ENCODE results near the gene CUEDC1. TPM values are rescaled to one million over a fixed set of nuclear protein-coding genes. Genes with fewer than 3 reads are reported as not detected.
"Not testable (repeated sequence)": the region's sequence is repeated elsewhere in the genome, so short reads cannot be mapped to it uniquely, and the experiment has no call there.

Gene CUEDC1
- polyA plus RNA-seq, 4 donors: 1.6 to 14.9 (median 6.1) TPM

- no peak for FAIRE-seq
- Histone ChIP-seq H3K9me3 (ENCODE audit: control insufficient read depth in 2 of 2, insufficient read depth in 1 of 2, low read depth in 1 of 2, low read length in 1 of 2) (no peaks in the 10 kb centered on the region), H3K4me3 (ENCODE audit: low read depth in 1 of 3, low read length in 3 of 3) (no peak overlapping the region), H3K36me3 (ENCODE audit: control insufficient read depth in 3 of 3, insufficient read depth in 2 of 3, low read depth in 1 of 3, low read length in 3 of 3) (peaks cover 7 to 31% (median 13%) of the 10 kb centered on the region in 3 donors), H3K27ac (ENCODE audit: low read depth in 1 of 3, low read length in 2 of 3) (no peak overlapping the region), H3K4me1 (ENCODE audit: control insufficient read depth in 3 of 3, insufficient read depth in 2 of 3, low read depth in 1 of 3, low read length in 2 of 3) (peaks cover 6 to 15% (median 6%) of the 10 kb centered on the region in 3 donors), H3K27me3 (ENCODE audit: control insufficient read depth in 3 of 3, insufficient read depth in 3 of 3, low read length in 3 of 3) (no peaks in the 10 kb centered on the region)
- WGBS, 3 donors: 88 to 91% (median 91%) methylated on average over 4 of the region's 4 CpGs
- no peak for DNase-seq
Measured at GRCh38 chr17:57980522-57980921, 25.3 kb upstream of the CUEDC1 start.

DNA sequence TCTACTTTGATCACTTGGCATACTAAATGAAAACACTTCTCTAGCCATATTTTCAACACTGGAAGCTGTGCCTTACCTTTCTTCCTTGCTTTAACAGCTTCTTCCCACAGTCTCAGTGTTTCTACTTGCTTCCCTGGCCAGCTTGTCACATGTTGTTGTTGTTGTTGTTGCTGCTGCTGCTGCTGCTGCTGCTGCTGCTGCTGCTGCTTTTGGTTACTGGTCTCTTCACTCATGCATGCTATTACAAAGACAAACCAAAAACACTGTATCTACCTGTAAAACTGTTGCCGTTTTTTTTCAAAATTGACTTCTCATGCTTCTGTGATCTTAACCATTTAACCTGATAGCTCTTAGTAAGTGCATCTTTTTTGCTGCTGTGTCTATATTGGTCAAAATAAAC is 23.9 kb upstream of the CUEDC1 start:
- H3K36me3 ChIP-seq (ENCODE audit: control insufficient read depth in 3 of 3, insufficient read depth in 2 of 3, low read depth in 1 of 3, low read length in 3 of 3): peaks cover 11 to 38% (median 21%) of the 10 kb centered on the region in 3 donors
- 74 to 81% (median 79%) methylated on average over 1 of the region's 1 CpG for WGBS, 3 donors
- H3K4me1 ChIP-seq (ENCODE audit: control insufficient read depth in 3 of 3, insufficient read depth in 2 of 3, low read depth in 1 of 3, low read length in 2 of 3): peaks cover 1 to 8% (median 6%) of the 10 kb centered on the region in 3 donors
- no peaks in the 10 kb centered on the region for H3K27me3 ChIP-seq (ENCODE audit: control insufficient read depth in 3 of 3, insufficient read depth in 3 of 3, low read length in 3 of 3)
- no peak for FAIRE-seq
- no peak for DNase-seq
- no peaks in the 10 kb centered on the region for H3K9me3 ChIP-seq (ENCODE audit: control insufficient read depth in 2 of 2, insufficient read depth in 1 of 2, low read depth in 1 of 2, low read length in 1 of 2)
- no peak overlapping the region for H3K27ac ChIP-seq (ENCODE audit: low read depth in 1 of 3, low read length in 2 of 3)
- no peak overlapping the region for H3K4me3 ChIP-seq (ENCODE audit: low read depth in 1 of 3, low read length in 3 of 3)

GRCh38 chr17:57976594-57976993 is 21.4 kb upstream of the CUEDC1 start:
- Histone ChIP-seq H3K4me3 (ENCODE audit: low read depth in 1 of 3, low read length in 3 of 3) (no peak overlapping the region), H3K36me3 (ENCODE audit: control insufficient read depth in 3 of 3, insufficient read depth in 2 of 3, low read depth in 1 of 3, low read length in 3 of 3) (peaks cover 8 to 39% (median 26%) of the 10 kb centered on the region in 3 donors), H3K27me3 (ENCODE audit: control insufficient read depth in 3 of 3, insufficient read depth in 3 of 3, low read length in 3 of 3) (no peaks in the 10 kb centered on the region), H3K4me1 (ENCODE audit: control insufficient read depth in 3 of 3, insufficient read depth in 2 of 3, low read depth in 1 of 3, low read length in 2 of 3) (peaks cover 0 to 8% (median 0%) of the 10 kb centered on the region in 3 donors), H3K9me3 (ENCODE audit: control insufficient read depth in 2 of 2, insufficient read depth in 1 of 2, low read depth in 1 of 2, low read length in 1 of 2) (no peaks in the 10 kb centered on the region), H3K27ac (ENCODE audit: low read depth in 1 of 3, low read length in 2 of 3) (no peak overlapping the region)
- FAIRE-seq: no peak
- no peak for DNase-seq
- WGBS, 3 donors: 85 to 92% (median 91%) methylated on average over 3 of the region's 3 CpGs

DNA sequence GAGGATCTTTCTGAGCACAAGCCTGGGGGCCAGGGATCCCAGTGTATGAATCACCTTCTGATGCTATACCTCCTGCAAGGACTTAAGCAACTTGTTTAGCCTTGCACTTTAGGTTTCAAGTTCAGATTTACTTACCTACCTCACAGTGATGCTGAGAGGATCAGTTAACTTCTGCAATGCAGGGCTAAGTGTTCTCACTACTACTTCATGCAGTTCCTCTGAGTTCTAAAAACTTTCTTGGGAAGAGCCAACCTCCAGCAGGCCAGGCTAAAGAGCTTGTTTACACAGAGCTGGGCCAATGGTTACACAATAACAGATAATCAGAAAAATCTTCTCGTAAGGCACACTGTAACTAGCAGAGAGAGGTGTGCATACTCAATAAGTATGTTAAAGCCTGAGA is 19.8 kb upstream of the CUEDC1 start:
- Histone ChIP-seq H3K4me1 (ENCODE audit: control insufficient read depth in 3 of 3, insufficient read depth in 2 of 3, low read depth in 1 of 3, low read length in 2 of 3) (peaks cover 0 to 8% (median 0%) of the 10 kb centered on the region in 3 donors), H3K4me3 (ENCODE audit: low read depth in 1 of 3, low read length in 3 of 3) (no peak overlapping the region), H3K27me3 (ENCODE audit: control insufficient read depth in 3 of 3, insufficient read depth in 3 of 3, low read length in 3 of 3) (no peaks in the 10 kb centered on the region), H3K9me3 (ENCODE audit: control insufficient read depth in 2 of 2, insufficient read depth in 1 of 2, low read depth in 1 of 2, low read length in 1 of 2) (no peaks in the 10 kb centered on the region), H3K36me3 (ENCODE audit: control insufficient read depth in 3 of 3, insufficient read depth in 2 of 3, low read depth in 1 of 3, low read length in 3 of 3) (peaks cover 8 to 38% (median 23%) of the 10 kb centered on the region in 3 donors), H3K27ac (ENCODE audit: low read depth in 1 of 3, low read length in 2 of 3) (no peak overlapping the region)
- 12 to 28% (median 19%) methylated on average over 1 of the region's 1 CpG for WGBS, 3 donors
- DNase-seq (peak in 1 of 2 donors; percentile 36), FAIRE-seq (no peak)

- H3K27ac ChIP-seq (ENCODE audit: low read depth in 1 of 3, low read length in 2 of 3); H3K27me3 ChIP-seq (ENCODE audit: control insufficient read depth in 3 of 3, insufficient read depth in 3 of 3, low read length in 3 of 3); H3K9me3 ChIP-seq (ENCODE audit: control insufficient read depth in 2 of 2, insufficient read depth in 1 of 2, low read depth in 1 of 2, low read length in 1 of 2); DNase-seq; H3K4me1 ChIP-seq (ENCODE audit: control insufficient read depth in 3 of 3, insufficient read depth in 2 of 3, low read depth in 1 of 3, low read length in 2 of 3); H3K4me3 ChIP-seq (ENCODE audit: low read depth in 1 of 3, low read length in 3 of 3); FAIRE-seq: not testable (repeated sequence)
- H3K36me3 ChIP-seq (ENCODE audit: control insufficient read depth in 3 of 3, insufficient read depth in 2 of 3, low read depth in 1 of 3, low read length in 3 of 3): peaks cover 8 to 33% (median 23%) of the 10 kb centered on the region in 3 donors
- 84 to 90% (median 86%) methylated on average over 4 of the region's 4 CpGs for WGBS, 3 donors
Measured at GRCh38 chr17:57974053-57974824, 19.0 kb upstream of the CUEDC1 start.

- no peaks in the 10 kb centered on the region for H3K27me3 ChIP-seq (ENCODE audit: control insufficient read depth in 3 of 3, insufficient read depth in 3 of 3, low read length in 3 of 3)
- DNase-seq (no peak), FAIRE-seq (no peak)
- H3K4me1 ChIP-seq (ENCODE audit: control insufficient read depth in 3 of 3, insufficient read depth in 2 of 3, low read depth in 1 of 3, low read length in 2 of 3): peaks cover 0 to 8% (median 0%) of the 10 kb centered on the region in 3 donors
- H3K9me3 ChIP-seq (ENCODE audit: control insufficient read depth in 2 of 2, insufficient read depth in 1 of 2, low read depth in 1 of 2, low read length in 1 of 2): no peaks in the 10 kb centered on the region
- H3K4me3 ChIP-seq (ENCODE audit: low read depth in 1 of 3, low read length in 3 of 3): no peak overlapping the region
- 56 to 85% (median 72%) methylated on average over 1 of the region's 1 CpG for WGBS, 3 donors
- H3K27ac ChIP-seq (ENCODE audit: low read depth in 1 of 3, low read length in 2 of 3): no peak overlapping the region
- peaks cover 8 to 23% (median 16%) of the 10 kb centered on the region in 3 donors for H3K36me3 ChIP-seq (ENCODE audit: control insufficient read depth in 3 of 3, insufficient read depth in 2 of 3, low read depth in 1 of 3, low read length in 3 of 3)
Measured at GRCh38 chr17:57972151-57972550, 16.9 kb upstream of the CUEDC1 start.

- FAIRE-seq (no peak), DNase-seq (no peak)
- Histone ChIP-seq H3K4me3 (ENCODE audit: low read depth in 1 of 3, low read length in 3 of 3) (no peak overlapping the region), H3K36me3 (ENCODE audit: control insufficient read depth in 3 of 3, insufficient read depth in 2 of 3, low read depth in 1 of 3, low read length in 3 of 3) (peaks cover 6 to 20% (median 16%) of the 10 kb centered on the region in 3 donors), H3K27me3 (ENCODE audit: control insufficient read depth in 3 of 3, insufficient read depth in 3 of 3, low read length in 3 of 3) (no peaks in the 10 kb centered on the region), H3K27ac (ENCODE audit: low read depth in 1 of 3, low read length in 2 of 3) (no peak overlapping the region), H3K9me3 (ENCODE audit: control insufficient read depth in 2 of 2, insufficient read depth in 1 of 2, low read depth in 1 of 2, low read length in 1 of 2) (no peaks in the 10 kb centered on the region), H3K4me1 (ENCODE audit: control insufficient read depth in 3 of 3, insufficient read depth in 2 of 3, low read depth in 1 of 3, low read length in 2 of 3) (peaks cover 0 to 8% (median 0%) of the 10 kb centered on the region in 3 donors)
- whole genome bisulfite sequencing, 3 donors: 59 to 74% (median 69%) methylated on average over 10 of the region's 10 CpGs
Measured at GRCh38 chr17:57971572-57971971, 16.4 kb upstream of the CUEDC1 start.

GRCh38 chr17:57970710-57971109 is 15.5 kb upstream of the CUEDC1 start:
- Histone ChIP-seq H3K27ac (ENCODE audit: low read depth in 1 of 3, low read length in 2 of 3) (no peak overlapping the region), H3K27me3 (ENCODE audit: control insufficient read depth in 3 of 3, insufficient read depth in 3 of 3, low read length in 3 of 3) (no peaks in the 10 kb centered on the region), H3K9me3 (ENCODE audit: control insufficient read depth in 2 of 2, insufficient read depth in 1 of 2, low read depth in 1 of 2, low read length in 1 of 2) (no peaks in the 10 kb centered on the region), H3K4me1 (ENCODE audit: control insufficient read depth in 3 of 3, insufficient read depth in 2 of 3, low read depth in 1 of 3, low read length in 2 of 3) (peaks cover 0 to 8% (median 0%) of the 10 kb centered on the region in 3 donors), H3K4me3 (ENCODE audit: low read depth in 1 of 3, low read length in 3 of 3) (no peak overlapping the region), H3K36me3 (ENCODE audit: control insufficient read depth in 3 of 3, insufficient read depth in 2 of 3, low read depth in 1 of 3, low read length in 3 of 3) (peaks cover 4 to 18% (median 15%) of the 10 kb centered on the region in 3 donors)
- DNase-seq (no peak), FAIRE-seq (no peak)
- 42 to 49% (median 48%) methylated on average over 4 of the region's 4 CpGs for WGBS, 3 donors
